ENCODE results near the gene EMID1.

EMID1 gene

DNA sequence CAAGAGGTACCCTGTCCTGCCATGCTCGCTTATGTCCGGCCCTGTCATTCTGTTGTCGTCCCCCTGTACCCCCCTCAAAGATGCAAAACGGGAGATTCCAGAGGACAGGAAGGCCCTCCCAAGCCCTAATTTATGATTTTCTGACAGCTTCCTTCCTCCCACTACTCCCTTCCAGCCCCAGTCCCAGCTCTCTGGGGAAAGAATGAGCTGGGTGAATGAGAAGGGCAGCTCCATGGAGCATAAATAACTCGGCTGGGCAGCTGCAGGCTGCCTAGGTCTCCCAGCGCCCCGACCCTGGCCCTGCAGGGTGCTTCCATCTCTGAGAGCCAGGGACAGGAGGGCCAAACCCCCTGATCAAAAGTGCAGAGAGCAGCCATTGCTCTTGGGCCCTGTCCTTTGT lies 3.9 kb upstream of the EMID1 start:
- Histone ChIP-seq H3K27me3 (ENCODE audit: insufficient read depth, poor library complexity, severe bottlenecking) (peaks cover 8% of the 10 kb centered on the region), H3K36me3 (ENCODE audit: low read depth) (no peaks in the 10 kb centered on the region), H3K4me1 (ENCODE audit: insufficient read depth, poor library complexity, severe bottlenecking) (no peaks in the 10 kb centered on the region), H3K9me3 (ENCODE audit: severe bottlenecking) (no peaks in the 10 kb centered on the region), H3K4me3 (ENCODE audit: severe bottlenecking) (no peak overlapping the region), H3K27ac (ENCODE audit: poor library complexity, severe bottlenecking) (no peak overlapping the region)
- DNase-seq (ENCODE audit: low spot score) (no peak), ATAC-seq (ENCODE audit: low read depth) (no peak)
- TF ChIP-seq, protein P1, sequence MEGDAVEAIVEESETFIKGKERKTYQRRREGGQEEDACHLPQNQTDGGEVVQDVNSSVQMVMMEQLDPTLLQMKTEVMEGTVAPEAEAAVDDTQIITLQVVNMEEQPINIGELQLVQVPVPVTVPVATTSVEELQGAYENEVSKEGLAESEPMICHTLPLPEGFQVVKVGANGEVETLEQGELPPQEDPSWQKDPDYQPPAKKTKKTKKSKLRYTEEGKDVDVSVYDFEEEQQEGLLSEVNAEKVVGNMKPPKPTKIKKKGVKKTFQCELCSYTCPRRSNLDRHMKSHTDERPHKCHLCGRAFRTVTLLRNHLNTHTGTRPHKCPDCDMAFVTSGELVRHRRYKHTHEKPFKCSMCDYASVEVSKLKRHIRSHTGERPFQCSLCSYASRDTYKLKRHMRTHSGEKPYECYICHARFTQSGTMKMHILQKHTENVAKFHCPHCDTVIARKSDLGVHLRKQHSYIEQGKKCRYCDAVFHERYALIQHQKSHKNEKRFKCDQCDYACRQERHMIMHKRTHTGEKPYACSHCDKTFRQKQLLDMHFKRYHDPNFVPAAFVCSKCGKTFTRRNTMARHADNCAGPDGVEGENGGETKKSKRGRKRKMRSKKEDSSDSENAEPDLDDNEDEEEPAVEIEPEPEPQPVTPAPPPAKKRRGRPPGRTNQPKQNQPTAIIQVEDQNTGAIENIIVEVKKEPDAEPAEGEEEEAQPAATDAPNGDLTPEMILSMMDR (IDR thresholded peaks at IDR 0.05; ENCODE audit: poor library complexity, severe bottlenecking): no peak

DNA sequence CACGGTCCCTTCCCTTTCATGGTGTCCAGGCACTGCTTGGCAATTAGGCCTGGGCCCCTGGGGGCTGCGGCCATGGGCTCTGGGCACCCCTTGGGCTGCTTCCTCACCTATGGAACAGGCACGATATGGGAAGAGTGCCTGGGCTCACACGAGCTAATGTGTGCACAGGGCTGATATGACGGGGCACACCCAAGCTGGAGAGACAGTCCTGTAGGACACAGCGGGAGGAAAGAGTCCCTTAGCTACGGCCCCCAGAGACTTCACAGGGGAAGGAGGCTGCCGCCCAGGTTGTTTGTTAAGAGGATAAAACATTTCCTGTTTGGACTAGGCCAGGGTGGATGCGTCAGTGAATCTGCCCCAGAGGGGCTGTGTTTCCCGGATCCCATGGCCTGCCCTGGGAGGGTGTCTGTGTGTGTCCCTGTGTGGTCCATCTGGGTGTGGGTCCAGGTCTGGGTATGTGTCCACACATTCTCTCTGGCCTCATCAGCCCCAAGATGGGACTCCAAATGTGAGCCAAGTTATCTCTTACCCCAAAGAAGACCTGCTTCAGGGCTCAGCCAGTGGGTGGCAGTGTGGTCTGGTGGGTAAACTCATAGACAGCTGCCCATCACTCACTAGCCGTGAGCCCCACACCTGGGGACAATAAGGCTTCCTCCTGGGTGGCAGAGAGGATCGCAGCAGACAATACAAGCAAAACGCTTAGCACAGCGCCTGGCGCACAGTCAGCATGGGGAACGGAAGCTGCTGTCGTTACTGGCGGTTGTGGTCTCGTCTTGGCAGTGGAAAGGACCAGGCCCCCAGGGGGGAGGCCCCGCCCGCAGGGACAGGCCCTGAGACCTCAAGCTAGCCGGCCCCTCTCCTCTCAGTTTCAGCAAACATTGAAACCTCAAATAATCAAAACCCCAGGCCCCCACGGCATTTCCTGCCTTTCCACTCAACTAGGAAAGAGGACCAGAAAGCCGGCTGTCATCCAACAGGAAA lies 3.2 kb upstream of the EMID1 start:
- ATAC-seq (ENCODE audit: low read depth) (no peak), DNase-seq (ENCODE audit: low spot score) (no peak)
- Histone ChIP-seq H3K27ac (ENCODE audit: poor library complexity, severe bottlenecking) (no peak overlapping the region), H3K36me3 (ENCODE audit: low read depth) (no peaks in the 10 kb centered on the region), H3K9me3 (ENCODE audit: severe bottlenecking) (no peaks in the 10 kb centered on the region), H3K27me3 (ENCODE audit: insufficient read depth, poor library complexity, severe bottlenecking) (peaks cover 10% of the 10 kb centered on the region), H3K4me1 (ENCODE audit: insufficient read depth, poor library complexity, severe bottlenecking) (no peaks in the 10 kb centered on the region), H3K4me3 (ENCODE audit: severe bottlenecking) (no peak overlapping the region)
- TF ChIP-seq, protein P1 (IDR thresholded peaks at IDR 0.05; ENCODE audit: poor library complexity, severe bottlenecking): peak; percentile 15

DNA sequence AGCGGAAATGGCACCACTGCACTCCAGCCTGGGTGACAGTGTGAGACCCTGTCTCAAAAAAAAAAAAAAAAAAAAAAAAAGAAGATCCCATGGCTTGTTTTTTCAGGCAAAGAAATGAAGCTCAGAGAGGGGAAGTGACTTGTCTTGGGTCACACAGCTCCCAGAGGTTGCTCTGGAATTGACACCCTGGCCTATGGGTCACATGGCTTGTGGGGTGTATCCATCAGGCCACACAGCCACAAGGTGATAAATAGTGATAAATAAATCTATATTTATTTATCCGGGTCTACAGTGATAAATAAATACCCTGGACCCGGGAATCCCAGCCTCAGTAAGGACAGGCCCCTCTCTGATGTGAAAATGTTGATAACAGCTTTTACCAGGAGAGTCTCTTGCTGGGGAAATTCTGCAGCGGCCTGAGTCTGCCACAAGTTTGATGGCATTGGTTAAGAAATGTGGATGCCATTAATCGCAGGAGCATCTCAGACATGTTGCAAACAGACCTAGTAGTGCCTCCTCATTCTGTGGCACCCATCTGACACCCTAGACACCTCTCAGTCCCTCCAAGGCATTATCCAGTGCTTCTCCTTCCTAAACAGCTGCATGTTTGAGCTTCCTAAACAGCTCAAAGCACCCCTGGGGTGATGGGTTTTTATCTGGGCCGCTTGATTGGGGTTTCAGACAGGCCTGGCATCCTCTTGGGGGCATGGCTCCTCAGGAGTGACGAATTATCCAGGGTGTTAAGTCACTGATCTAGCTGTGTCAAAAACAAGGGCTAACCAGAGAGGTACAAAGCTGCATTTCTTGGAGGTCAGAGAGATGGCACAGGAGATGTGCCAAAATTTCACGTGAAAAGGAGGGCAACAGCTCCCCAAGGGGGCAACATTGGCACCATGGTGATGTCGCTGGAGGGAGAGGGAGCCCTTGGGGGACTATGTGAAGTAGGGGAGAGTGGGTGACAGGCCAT lies 1.9 kb upstream of the EMID1 start:
- Histone ChIP-seq H3K27me3 (ENCODE audit: insufficient read depth, poor library complexity, severe bottlenecking) (peaks cover 10% of the 10 kb centered on the region), H3K4me3 (ENCODE audit: severe bottlenecking) (no peak overlapping the region), H3K27ac (ENCODE audit: poor library complexity, severe bottlenecking) (no peak overlapping the region), H3K9me3 (ENCODE audit: severe bottlenecking) (no peaks in the 10 kb centered on the region), H3K36me3 (ENCODE audit: low read depth) (no peaks in the 10 kb centered on the region), H3K4me1 (ENCODE audit: insufficient read depth, poor library complexity, severe bottlenecking) (no peaks in the 10 kb centered on the region)
- DNase-seq (ENCODE audit: low spot score) (no peak), ATAC-seq (ENCODE audit: low read depth) (no peak)
- TF ChIP-seq, protein P1 (IDR thresholded peaks at IDR 0.05; ENCODE audit: poor library complexity, severe bottlenecking): no peak

DNA sequence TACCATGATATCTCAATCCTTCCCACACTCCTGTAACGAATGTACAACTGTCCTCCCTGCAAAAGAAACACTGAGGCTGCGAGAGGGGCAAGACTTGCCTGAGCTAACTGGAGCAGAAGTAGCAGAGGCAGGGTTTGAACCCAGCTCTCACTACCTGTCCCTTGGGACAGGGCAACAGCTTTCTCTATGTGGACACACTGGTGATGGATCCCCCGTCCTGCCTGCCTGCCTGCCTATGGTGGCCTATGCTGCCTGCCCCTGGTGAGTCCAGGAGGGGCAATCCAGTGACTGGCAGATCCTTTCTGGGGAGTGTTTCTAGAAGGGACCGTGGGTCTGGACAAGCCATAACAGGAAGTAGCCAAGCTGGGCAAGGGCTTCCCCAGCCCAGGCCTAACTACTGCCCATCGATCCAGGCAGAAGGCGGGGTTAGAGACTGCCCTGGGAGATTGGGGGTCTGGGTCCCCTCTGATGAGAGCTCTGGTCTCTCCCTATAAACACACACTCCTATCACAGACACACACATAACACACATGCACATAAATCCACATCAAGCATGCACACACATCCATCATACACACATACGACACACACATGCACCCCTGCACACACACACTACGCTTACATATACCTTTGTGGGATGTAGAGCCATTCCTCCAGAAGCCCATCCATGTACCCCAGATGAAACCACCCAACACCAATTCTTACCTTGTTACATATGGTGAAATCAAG lies 1.1 kb upstream of the EMID1 start:
- TF ChIP-seq, protein P1 (IDR thresholded peaks at IDR 0.05; ENCODE audit: poor library complexity, severe bottlenecking): no peak
- ATAC-seq (ENCODE audit: low read depth) (no peak), DNase-seq (ENCODE audit: low spot score) (no peak)
- H3K4me1 ChIP-seq (ENCODE audit: insufficient read depth, poor library complexity, severe bottlenecking): no peaks in the 10 kb centered on the region
- no peaks in the 10 kb centered on the region for H3K9me3 ChIP-seq (ENCODE audit: severe bottlenecking)
- H3K27ac ChIP-seq (ENCODE audit: poor library complexity, severe bottlenecking): no peak overlapping the region
- no peaks in the 10 kb centered on the region for H3K36me3 ChIP-seq (ENCODE audit: low read depth)
- no peak overlapping the region for H3K4me3 ChIP-seq (ENCODE audit: severe bottlenecking)
- H3K27me3 ChIP-seq (ENCODE audit: insufficient read depth, poor library complexity, severe bottlenecking): peaks cover 10% of the 10 kb centered on the region

Measured in RWPE2 (cell line).